ENCODE results near the gene DCDC2C.

GRCh38 chr2:3683748-3684454 is 19.5 kb upstream of the DCDC2C start:
- TF ChIP-seq, protein P1, sequence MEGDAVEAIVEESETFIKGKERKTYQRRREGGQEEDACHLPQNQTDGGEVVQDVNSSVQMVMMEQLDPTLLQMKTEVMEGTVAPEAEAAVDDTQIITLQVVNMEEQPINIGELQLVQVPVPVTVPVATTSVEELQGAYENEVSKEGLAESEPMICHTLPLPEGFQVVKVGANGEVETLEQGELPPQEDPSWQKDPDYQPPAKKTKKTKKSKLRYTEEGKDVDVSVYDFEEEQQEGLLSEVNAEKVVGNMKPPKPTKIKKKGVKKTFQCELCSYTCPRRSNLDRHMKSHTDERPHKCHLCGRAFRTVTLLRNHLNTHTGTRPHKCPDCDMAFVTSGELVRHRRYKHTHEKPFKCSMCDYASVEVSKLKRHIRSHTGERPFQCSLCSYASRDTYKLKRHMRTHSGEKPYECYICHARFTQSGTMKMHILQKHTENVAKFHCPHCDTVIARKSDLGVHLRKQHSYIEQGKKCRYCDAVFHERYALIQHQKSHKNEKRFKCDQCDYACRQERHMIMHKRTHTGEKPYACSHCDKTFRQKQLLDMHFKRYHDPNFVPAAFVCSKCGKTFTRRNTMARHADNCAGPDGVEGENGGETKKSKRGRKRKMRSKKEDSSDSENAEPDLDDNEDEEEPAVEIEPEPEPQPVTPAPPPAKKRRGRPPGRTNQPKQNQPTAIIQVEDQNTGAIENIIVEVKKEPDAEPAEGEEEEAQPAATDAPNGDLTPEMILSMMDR (IDR thresholded peaks at IDR 0.05; ENCODE audit: low read depth, low read length): no peak
- no peak for TF ChIP-seq EZH2phosphoT487 (IDR thresholded peaks at IDR 0.05; ENCODE audit: low read depth)
